K562 (cell line): ENCODE data around the gene TIMM8A. TPM values are rescaled to one million over a fixed set of nuclear protein-coding genes. Genes with fewer than 3 reads are reported as not detected.

Source experiments
- ARID1B ChIP-seq: fragments of 450-650 bp; IDR thresholded peaks from 2 replicates; pipeline ENCODE4 v1.6.1; 2016; ENCODE audit warnings: antibody characterized with exemption, mild to moderate bottlenecking, inconsistent platforms
- ATF1 ChIP-seq, 2 experiments: fragments of 450-650 bp in 1 of 2; IDR thresholded peaks; 2 replicates each; pipeline ENCODE4 v1.6.1; 2016; ENCODE audit warnings: missing compliant biosample characterization in 1 of 2, missing genetic modification characterization in 1 of 2
- ATF7 ChIP-seq: fragments of 450-650 bp; IDR thresholded peaks from 2 replicates; pipeline ENCODE4 v1.7.1; 2014; ENCODE audit warnings: mild to moderate bottlenecking, moderate library complexity
- CCNT2 ChIP-seq: IDR thresholded peaks from 2 replicates; pipeline ENCODE4 v1.6.1; 2011; ENCODE audit warnings: borderline replicate concordance, low read depth, mild to moderate bottlenecking, moderate library complexity, mixed read lengths, low read length; ENCODE audit not compliant: insufficient read length; ENCODE audit errors: extremely low read depth
- ESRRA ChIP-seq: fragments of 450-650 bp; IDR thresholded peaks from 2 replicates; pipeline ENCODE4 v1.6.1; 2014; ENCODE audit warnings: low read depth, mild to moderate bottlenecking, moderate library complexity, borderline replicate concordance
- FOXK2 ChIP-seq, 2 experiments: fragments of 450-650 bp; IDR thresholded peaks in 1 of 2; conservative IDR thresholded peaks in 1 of 2; 2 replicates each; pipeline ENCODE4 v1.6.1; 2016; ENCODE audit warnings: low read depth in 2 of 2, mild to moderate bottlenecking in 1 of 2
- KLF10 ChIP-seq: fragments of 250-450 bp; sonication (Bioruptor Pico); IDR thresholded peaks from 2 replicates; pipeline ENCODE4 v1.6.1; 2021; ENCODE audit warnings: matching md5 sums
- PHF8 ChIP-seq: fragments of 200-600 bp; sonication (generic); IDR thresholded peaks from 2 replicates; pipeline ENCODE4 v1.6.1; 2012; ENCODE audit warnings: mixed run types, mild to moderate bottlenecking, inconsistent platforms, low read length, moderate library complexity, borderline replicate concordance
- PTRF ChIP-seq: fragments of 450-650 bp; IDR thresholded peaks from 2 replicates; pipeline ENCODE4 v1.6.1; 2016; ENCODE audit warnings: mild to moderate bottlenecking, missing genetic modification characterization, missing compliant biosample characterization
- SMARCE1 ChIP-seq: fragments of 450-650 bp; IDR thresholded peaks from 2 replicates; pipeline ENCODE4 v1.7.1; 2016; ENCODE audit warnings: mild to moderate bottlenecking
- SOX6 ChIP-seq: fragments of 450-650 bp; IDR thresholded peaks from 2 replicates; pipeline ENCODE4 v1.6.1; 2014; ENCODE audit warnings: mild to moderate bottlenecking
- SP2 ChIP-seq: IDR thresholded peaks from 2 replicates; pipeline ENCODE4 v1.6.1; 2011; ENCODE audit warnings: mild to moderate bottlenecking, low read depth, low read length, moderate library complexity; ENCODE audit not compliant: poor library complexity, severe bottlenecking; ENCODE audit errors: extremely low read depth
- TAF9B ChIP-seq: fragments of 450-650 bp; IDR thresholded peaks from 2 replicates; pipeline ENCODE4 v1.6.1; 2018; ENCODE audit warnings: mild to moderate bottlenecking; ENCODE audit not compliant: partially characterized antibody
- TARDBP ChIP-seq: fragments of 450-650 bp; IDR thresholded peaks from 2 replicates; pipeline ENCODE4 v1.6.1; 2016
- ZNF175 ChIP-seq: fragments of 200-800 bp; sonication (Bioruptor generic); IDR thresholded peaks from 2 replicates; pipeline ENCODE4 v1.6.1; 2016; ENCODE audit warnings: low read depth, mild to moderate bottlenecking, missing genetic modification characterization, missing compliant biosample characterization
- polyA plus RNA-seq, 8 experiments: library from polyadenylated mRNA; depleted of rRNA in 4 of 8; stranded (reverse) in 5 of 8; unstranded in 3 of 8; fragments of >200 nt; fragmentation: Nextera tagmentation in 2 of 8; fragmentation: Illumina TruSeq in 1 of 8; extraction: Ambion mirVana in 2 of 8; extraction: Trizol in 1 of 8; gene quantifications; 2 replicates each; pipeline versions ENCODE4 v1.2.1 to v1.2.3, GENCODE V29; 2011 to 2014; ENCODE audit warnings: inconsistent platforms in 1 of 8, missing spikeins in 1 of 8
- total RNA-seq, 7 experiments: library from RNA; depleted of rRNA in 6 of 7; stranded (reverse); fragments of >200 nt in 6 of 7; fragmentation: Illumina TruSeq in 2 of 7; extraction: Trizol in 2 of 7; gene quantifications; 2 replicates each; pipeline versions ENCODE4 v1.2.1 to v1.2.3, GENCODE V29; 2011 to 2021; ENCODE audit warnings: low replicate concordance in 1 of 7
- TF ChIP-seq, protein P1 (sequence below): sonication (generic); formaldehyde crosslinking; IDR thresholded peaks from 2 replicates; pipeline ENCODE4 v1.8.1; 2023; ENCODE audit warnings: mild to moderate bottlenecking, missing genetic modification reagents
- TF ChIP-seq, protein P2 (sequence below): fragments of 250-450 bp; sonication (Bioruptor Pico); IDR thresholded peaks from 2 replicates; pipeline ENCODE4 v1.9.0; 2021; ENCODE audit warnings: mild to moderate bottlenecking
- TF ChIP-seq, protein P3 (sequence below): fragments of 250-450 bp; sonication (Bioruptor Pico); IDR thresholded peaks from 2 replicates; pipeline ENCODE4 v1.8.0; 2022; ENCODE audit warnings: inconsistent platforms
- TF ChIP-seq, protein P4 (sequence below): sonication (generic); formaldehyde crosslinking; IDR thresholded peaks from 2 replicates; pipeline ENCODE4 v1.8.0; 2022; ENCODE audit warnings: missing genetic modification reagents, mild to moderate bottlenecking, moderate library complexity, borderline replicate concordance
- TF ChIP-seq, protein P5 (sequence below): fragments of 450-650 bp; IDR thresholded peaks from 2 replicates; pipeline ENCODE4 v1.6.1; 2018; ENCODE audit warnings: mild to moderate bottlenecking, low read depth; ENCODE audit not compliant: partially characterized antibody

TIMM8A gene
- total and polyA plus RNA-seq, 9 of the 15 experiments (the other 6 are each of a cell fraction or from before 2014, with no cell fraction given): 10.9 to 132 (median 41.1) TPM

DNA sequence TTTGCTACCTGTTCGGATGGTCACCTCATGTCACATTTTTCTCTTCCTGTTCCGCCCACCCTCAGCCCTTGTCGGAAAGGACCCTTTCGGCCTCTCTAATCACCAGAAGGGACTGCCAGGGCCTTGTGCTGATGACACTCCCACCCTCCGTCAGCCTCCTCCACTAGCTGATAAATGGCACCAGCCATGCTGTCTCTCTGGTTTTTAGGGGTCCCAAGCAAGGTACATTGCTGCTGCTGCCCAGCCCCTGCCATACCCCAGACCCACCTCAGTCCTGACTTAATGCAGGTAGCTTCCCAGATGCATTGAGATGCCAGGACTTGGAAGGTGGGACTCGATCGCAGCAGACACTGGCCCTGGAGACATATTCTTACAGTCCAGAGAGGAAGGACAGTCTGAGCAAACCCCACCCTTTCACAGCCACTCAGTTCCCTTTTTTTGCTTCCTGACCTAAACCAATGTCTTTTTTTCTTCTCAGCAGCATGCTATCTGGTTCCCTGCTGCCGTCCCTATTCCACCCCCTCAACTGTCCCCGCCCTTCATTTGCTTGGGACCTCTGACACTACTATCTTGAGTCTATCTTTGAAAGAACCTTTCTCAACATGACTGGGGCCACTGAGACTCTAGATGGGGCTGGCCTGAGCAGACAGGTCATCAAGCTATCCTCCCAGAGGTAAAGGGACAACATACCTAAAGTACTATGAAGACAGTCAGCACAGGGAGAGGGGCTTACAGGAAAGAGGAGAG is 37.4 kb upstream of the TIMM8A start, which contains the start of gene BTK (continued):
- peak; percentile 66 for TF ChIP-seq TAF9B
- TF ChIP-seq, protein P1, sequence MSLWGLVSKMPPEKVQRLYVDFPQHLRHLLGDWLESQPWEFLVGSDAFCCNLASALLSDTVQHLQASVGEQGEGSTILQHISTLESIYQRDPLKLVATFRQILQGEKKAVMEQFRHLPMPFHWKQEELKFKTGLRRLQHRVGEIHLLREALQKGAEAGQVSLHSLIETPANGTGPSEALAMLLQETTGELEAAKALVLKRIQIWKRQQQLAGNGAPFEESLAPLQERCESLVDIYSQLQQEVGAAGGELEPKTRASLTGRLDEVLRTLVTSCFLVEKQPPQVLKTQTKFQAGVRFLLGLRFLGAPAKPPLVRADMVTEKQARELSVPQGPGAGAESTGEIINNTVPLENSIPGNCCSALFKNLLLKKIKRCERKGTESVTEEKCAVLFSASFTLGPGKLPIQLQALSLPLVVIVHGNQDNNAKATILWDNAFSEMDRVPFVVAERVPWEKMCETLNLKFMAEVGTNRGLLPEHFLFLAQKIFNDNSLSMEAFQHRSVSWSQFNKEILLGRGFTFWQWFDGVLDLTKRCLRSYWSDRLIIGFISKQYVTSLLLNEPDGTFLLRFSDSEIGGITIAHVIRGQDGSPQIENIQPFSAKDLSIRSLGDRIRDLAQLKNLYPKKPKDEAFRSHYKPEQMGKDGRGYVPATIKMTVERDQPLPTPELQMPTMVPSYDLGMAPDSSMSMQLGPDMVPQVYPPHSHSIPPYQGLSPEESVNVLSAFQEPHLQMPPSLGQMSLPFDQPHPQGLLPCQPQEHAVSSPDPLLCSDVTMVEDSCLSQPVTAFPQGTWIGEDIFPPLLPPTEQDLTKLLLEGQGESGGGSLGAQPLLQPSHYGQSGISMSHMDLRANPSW (CRISPR knock-in tag): no peak
- TF ChIP-seq ARID1B: peak; percentile 50; the same call in 1 of the 2 replicates
- TF ChIP-seq CCNT2: no peak
- TF ChIP-seq, protein P2, sequence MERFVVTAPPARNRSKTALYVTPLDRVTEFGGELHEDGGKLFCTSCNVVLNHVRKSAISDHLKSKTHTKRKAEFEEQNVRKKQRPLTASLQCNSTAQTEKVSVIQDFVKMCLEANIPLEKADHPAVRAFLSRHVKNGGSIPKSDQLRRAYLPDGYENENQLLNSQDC: no peak
- no peak for TF ChIP-seq SP2
- TF ChIP-seq TARDBP: no peak
- TF ChIP-seq SMARCE1: peak; percentile 57; the same call in 1 of the 2 replicates
- TF ChIP-seq FOXK2 (conservative IDR thresholded peaks at IDR 0.05 in 1 of 2, IDR thresholded peaks at IDR 0.05 in 1 of 2; ENCODE audit: low read depth in 2 of 2): 0 out of 4 replicates have a peak, but pooled peaks of 1 of the 2 experiments have one; percentile 43
- TF ChIP-seq PTRF (tag): no peak
- TF ChIP-seq, protein P3, sequence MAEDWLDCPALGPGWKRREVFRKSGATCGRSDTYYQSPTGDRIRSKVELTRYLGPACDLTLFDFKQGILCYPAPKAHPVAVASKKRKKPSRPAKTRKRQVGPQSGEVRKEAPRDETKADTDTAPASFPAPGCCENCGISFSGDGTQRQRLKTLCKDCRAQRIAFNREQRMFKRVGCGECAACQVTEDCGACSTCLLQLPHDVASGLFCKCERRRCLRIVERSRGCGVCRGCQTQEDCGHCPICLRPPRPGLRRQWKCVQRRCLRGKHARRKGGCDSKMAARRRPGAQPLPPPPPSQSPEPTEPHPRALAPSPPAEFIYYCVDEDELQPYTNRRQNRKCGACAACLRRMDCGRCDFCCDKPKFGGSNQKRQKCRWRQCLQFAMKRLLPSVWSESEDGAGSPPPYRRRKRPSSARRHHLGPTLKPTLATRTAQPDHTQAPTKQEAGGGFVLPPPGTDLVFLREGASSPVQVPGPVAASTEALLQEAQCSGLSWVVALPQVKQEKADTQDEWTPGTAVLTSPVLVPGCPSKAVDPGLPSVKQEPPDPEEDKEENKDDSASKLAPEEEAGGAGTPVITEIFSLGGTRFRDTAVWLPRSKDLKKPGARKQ: no peak
- 0 out of 2 replicates have a peak, but pooled peaks have one; percentile 35 for TF ChIP-seq SOX6
- TF ChIP-seq ESRRA: no peak
- TF ChIP-seq, protein P4, sequence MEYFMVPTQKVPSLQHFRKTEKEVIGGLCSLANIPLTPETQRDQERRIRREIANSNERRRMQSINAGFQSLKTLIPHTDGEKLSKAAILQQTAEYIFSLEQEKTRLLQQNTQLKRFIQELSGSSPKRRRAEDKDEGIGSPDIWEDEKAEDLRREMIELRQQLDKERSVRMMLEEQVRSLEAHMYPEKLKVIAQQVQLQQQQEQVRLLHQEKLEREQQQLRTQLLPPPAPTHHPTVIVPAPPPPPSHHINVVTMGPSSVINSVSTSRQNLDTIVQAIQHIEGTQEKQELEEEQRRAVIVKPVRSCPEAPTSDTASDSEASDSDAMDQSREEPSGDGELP (CRISPR knock-in tag): peak; percentile 25; the same call in 1 of the 2 replicates
- TF ChIP-seq ATF7: peak; percentile 45; the same call in 1 of the 2 replicates
- TF ChIP-seq ZNF175 (CRISPR knock-in tag): 0 out of 2 replicates have a peak, but pooled peaks have one; percentile 59
- peak; percentile 73; the same call in 1 of the 2 replicates for TF ChIP-seq PHF8
- no peak for TF ChIP-seq ATF1 (CRISPR knock-in tag; IDR thresholded peaks at IDR 0.05)
- 0 out of 2 replicates have a peak, but pooled peaks have one; percentile 3 for TF ChIP-seq ATF1 (tag; IDR thresholded peaks at IDR 0.05)
- TF ChIP-seq, protein P5, sequence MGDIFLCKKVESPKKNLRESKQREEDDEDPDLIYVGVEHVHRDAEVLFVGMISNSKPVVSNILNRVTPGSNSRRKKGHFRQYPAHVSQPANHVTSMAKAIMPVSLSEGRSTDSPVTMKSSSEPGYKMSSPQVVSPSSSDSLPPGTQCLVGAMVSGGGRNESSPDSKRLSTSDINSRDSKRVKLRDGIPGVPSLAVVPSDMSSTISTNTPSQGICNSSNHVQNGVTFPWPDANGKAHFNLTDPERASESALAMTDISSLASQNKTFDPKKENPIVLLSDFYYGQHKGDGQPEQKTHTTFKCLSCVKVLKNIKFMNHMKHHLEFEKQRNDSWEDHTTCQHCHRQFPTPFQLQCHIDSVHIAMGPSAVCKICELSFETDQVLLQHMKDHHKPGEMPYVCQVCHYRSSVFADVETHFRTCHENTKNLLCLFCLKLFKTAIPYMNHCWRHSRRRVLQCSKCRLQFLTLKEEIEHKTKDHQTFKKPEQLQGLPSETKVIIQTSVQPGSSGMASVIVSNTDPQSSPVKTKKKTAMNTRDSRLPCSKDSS: no peak
- TF ChIP-seq KLF10 (CRISPR knock-in tag): no peak
